Liver (tissue), 9 donors: ENCODE data around the gene RBM22. TPM values are rescaled to one million over a fixed set of nuclear protein-coding genes. Genes with fewer than 3 reads are reported as not detected.

Experiments used
- DNase-seq: peaks from one replicate; pipeline ENCODE4 v3.0.0-alpha.2; 2017; ENCODE audit warnings: low spot score
- H3K27ac ChIP-seq, 2 donors: one replicate each; pipeline ENCODE4 v1.7.0; 2013; ENCODE audit warnings: inconsistent platforms in 2 of 2, low read length in 2 of 2, control low read depth in 1 of 2, low read depth in 1 of 2, mild to moderate bottlenecking in 1 of 2
- H3K27me3 ChIP-seq, 4 donors: one replicate each; pipeline versions ENCODE4 v1.6.1 to v1.7.0; 2013; ENCODE audit warnings: low read length in 3 of 4, inconsistent platforms in 1 of 4, mild to moderate bottlenecking in 1 of 4, moderate library complexity in 1 of 4; ENCODE audit not compliant: control insufficient read depth in 4 of 4, insufficient read depth in 4 of 4
- H3K36me3 ChIP-seq, 4 donors: one replicate each; pipeline versions ENCODE4 v1.6.1 to v1.7.0; 2013; ENCODE audit warnings: low read length in 3 of 4, mild to moderate bottlenecking in 3 of 4, low read depth in 1 of 4, moderate library complexity in 1 of 4; ENCODE audit not compliant: control insufficient read depth in 4 of 4, insufficient read depth in 3 of 4
- H3K4me1 ChIP-seq, 4 donors: one replicate each; pipeline versions ENCODE4 v1.6.1 to v1.7.0; 2013; ENCODE audit warnings: low read length in 3 of 4, mild to moderate bottlenecking in 3 of 4, moderate library complexity in 1 of 4; ENCODE audit not compliant: control insufficient read depth in 4 of 4, insufficient read depth in 4 of 4
- H3K4me3 ChIP-seq, 3 donors: one replicate each; pipeline versions ENCODE4 v1.6.1 to v1.7.0; 2013; ENCODE audit warnings: low read length in 3 of 3, control low read depth in 1 of 3, low read depth in 1 of 3, mild to moderate bottlenecking in 1 of 3
- H3K9ac ChIP-seq, 2 donors: one replicate each; pipeline ENCODE4 v1.7.0; 2013; ENCODE audit warnings: low read length in 2 of 2, mild to moderate bottlenecking in 2 of 2, moderate library complexity in 2 of 2, control low read depth in 1 of 2, low read depth in 1 of 2
- H3K9me3 ChIP-seq, 4 donors: one replicate each; pipeline versions ENCODE4 v1.6.1 to v1.7.0; 2013; ENCODE audit warnings: low read length in 3 of 4; ENCODE audit not compliant: control insufficient read depth in 4 of 4
- EGR1 ChIP-seq, 2 donors: IDR thresholded peaks; 2 replicates each; pipeline ENCODE4 v1.6.1; 2016 to 2018; ENCODE audit warnings: antibody characterized with exemption in 2 of 2, low read depth in 2 of 2
- FOXA1 ChIP-seq: IDR thresholded peaks from 2 replicates; pipeline ENCODE4 v1.6.1; 2016; ENCODE audit warnings: antibody characterized with exemption
- FOXA2 ChIP-seq: IDR thresholded peaks from 2 replicates; pipeline ENCODE4 v1.6.1; 2016; ENCODE audit warnings: antibody characterized with exemption
- HNF4A ChIP-seq, 2 donors: conservative IDR thresholded peaks; 2 replicates each; pipeline ENCODE4 v1.6.1; 2016; ENCODE audit warnings: antibody characterized with exemption in 2 of 2, mild to moderate bottlenecking in 2 of 2
- HNF4G ChIP-seq: IDR thresholded peaks from 2 replicates; pipeline ENCODE4 v1.6.1; 2016; ENCODE audit warnings: antibody characterized with exemption
- NR2F2 ChIP-seq: IDR thresholded peaks from 2 replicates; pipeline ENCODE4 v1.6.1; 2016; ENCODE audit warnings: antibody characterized with exemption
- RAD21 ChIP-seq, 2 donors: IDR thresholded peaks; 2 replicates each; pipeline ENCODE4 v1.6.1; 2016; ENCODE audit warnings: antibody characterized with exemption in 2 of 2, mild to moderate bottlenecking in 2 of 2
- RXRA ChIP-seq, 2 donors: IDR thresholded peaks; 2 replicates each; pipeline ENCODE4 v1.6.1; 2017 to 2018; ENCODE audit warnings: antibody characterized with exemption in 2 of 2, mild to moderate bottlenecking in 1 of 2
- SP1 ChIP-seq: IDR thresholded peaks from 2 replicates; pipeline ENCODE4 v1.6.1; 2018; ENCODE audit warnings: antibody characterized with exemption, mild to moderate bottlenecking
- YY1 ChIP-seq: IDR thresholded peaks from 2 replicates; pipeline ENCODE4 v1.6.1; 2016; ENCODE audit warnings: antibody characterized with exemption, mild to moderate bottlenecking
- WGBS: extraction: QIAGEN DNeasy Blood & Tissue Kit; methylation state at CpG from one replicate; pipeline ENCODE4 v1.1.7; 2013; 5-methylcytosine and 5-hydroxymethylcytosine counted together
- polyA plus RNA-seq, 2 donors: library from polyadenylated mRNA; stranded (reverse) in 1 of 2; unstranded in 1 of 2; fragments of 200-250 nt in 1 of 2; fragments of >200 nt in 1 of 2; fragmentation: Nextera tagmentation in 1 of 2; extraction: Ambion mirVana in 1 of 2; gene quantifications; one replicate each; pipeline versions ENCODE4 v1.2.1 to v1.2.3, GENCODE V29; 2013 to 2015
- total RNA-seq, 2 donors: library from RNA; depleted of rRNA; stranded (reverse); fragments of >200 nt; gene quantifications; one replicate each; pipeline ENCODE4 v1.2.3, GENCODE V29; 2014
- TF ChIP-seq, protein P1 (sequence below): fragments of 150-350 bp; IDR thresholded peaks from 2 replicates; pipeline ENCODE4 v1.5.1; 2017; ENCODE audit warnings: improper control_type of control experiment, low read depth, low read length; ENCODE audit not compliant: missing input control
- TF ChIP-seq, protein P2 (sequence below): IDR thresholded peaks from 2 replicates; pipeline ENCODE4 v1.6.1; 2016; ENCODE audit warnings: antibody characterized with exemption
- TF ChIP-seq, protein P3 (sequence below): IDR thresholded peaks from 2 replicates; pipeline ENCODE4 v1.6.1; 2016; ENCODE audit warnings: antibody characterized with exemption, mild to moderate bottlenecking
- donor health status: healthy.
- donor health status: healthy.
- donor health status: healthy.
- donor health status: healthy.
- donor health status: healthy.

RBM22 gene
- total and polyA plus RNA-seq, 4 donors = 10.7 to 19.7 (median 12.3) TPM

DNA sequence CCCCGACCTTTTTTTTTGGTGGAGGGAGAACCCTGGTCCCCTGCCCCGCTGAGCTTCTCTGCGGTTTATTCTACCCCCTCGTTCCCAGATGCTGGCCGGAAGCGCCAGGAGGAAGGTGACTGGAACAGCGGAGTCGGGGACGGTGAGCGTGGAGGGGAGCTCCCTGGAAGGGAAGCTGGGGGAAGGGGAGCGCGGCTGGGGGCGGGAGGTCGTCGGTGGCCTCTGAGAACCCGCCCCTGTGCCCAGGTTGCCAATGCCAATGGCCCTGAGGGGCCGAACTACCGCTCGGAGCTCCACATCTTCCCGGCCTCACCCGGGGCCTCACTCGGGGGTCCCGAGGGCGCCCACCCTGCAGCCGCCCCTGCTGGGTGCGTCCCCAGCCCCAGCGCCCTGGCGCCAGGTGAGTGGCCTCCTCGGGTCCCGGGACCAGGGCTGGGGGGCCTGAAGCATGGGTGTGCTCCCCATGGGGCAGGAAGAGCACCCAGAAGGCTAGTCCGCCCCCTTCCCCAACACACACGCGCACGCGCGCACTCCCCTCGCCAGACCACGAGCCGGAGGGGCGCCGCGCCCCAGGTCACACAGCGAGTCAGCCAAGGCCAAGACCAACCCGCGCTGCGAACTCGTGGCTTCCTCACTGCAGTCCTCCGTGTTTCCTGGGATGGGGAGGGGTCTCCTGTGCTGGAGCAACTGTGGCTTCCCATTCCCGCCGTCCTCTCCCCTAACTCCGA lies 29.2 kb downstream of the RBM22 start:
- H3K4me1 ChIP-seq = peaks cover 4 to 11% (median 9%) of the 10 kb centered on the region in 4 donors
- H3K36me3 ChIP-seq = no peaks in the 10 kb centered on the region
- no peak overlapping the region for H3K9ac ChIP-seq
- no peak for DNase-seq
- peak overlapping the region in 2 of 3 donors; percentile 30 to 55 for H3K4me3 ChIP-seq
- no peak overlapping the region for H3K27ac ChIP-seq
- no peaks in the 10 kb centered on the region for H3K27me3 ChIP-seq
- H3K9me3 ChIP-seq = no peaks in the 10 kb centered on the region
- TF ChIP-seq NR2F2 = no peak
- TF ChIP-seq FOXA1 = no peak
- TF ChIP-seq, protein P1, sequence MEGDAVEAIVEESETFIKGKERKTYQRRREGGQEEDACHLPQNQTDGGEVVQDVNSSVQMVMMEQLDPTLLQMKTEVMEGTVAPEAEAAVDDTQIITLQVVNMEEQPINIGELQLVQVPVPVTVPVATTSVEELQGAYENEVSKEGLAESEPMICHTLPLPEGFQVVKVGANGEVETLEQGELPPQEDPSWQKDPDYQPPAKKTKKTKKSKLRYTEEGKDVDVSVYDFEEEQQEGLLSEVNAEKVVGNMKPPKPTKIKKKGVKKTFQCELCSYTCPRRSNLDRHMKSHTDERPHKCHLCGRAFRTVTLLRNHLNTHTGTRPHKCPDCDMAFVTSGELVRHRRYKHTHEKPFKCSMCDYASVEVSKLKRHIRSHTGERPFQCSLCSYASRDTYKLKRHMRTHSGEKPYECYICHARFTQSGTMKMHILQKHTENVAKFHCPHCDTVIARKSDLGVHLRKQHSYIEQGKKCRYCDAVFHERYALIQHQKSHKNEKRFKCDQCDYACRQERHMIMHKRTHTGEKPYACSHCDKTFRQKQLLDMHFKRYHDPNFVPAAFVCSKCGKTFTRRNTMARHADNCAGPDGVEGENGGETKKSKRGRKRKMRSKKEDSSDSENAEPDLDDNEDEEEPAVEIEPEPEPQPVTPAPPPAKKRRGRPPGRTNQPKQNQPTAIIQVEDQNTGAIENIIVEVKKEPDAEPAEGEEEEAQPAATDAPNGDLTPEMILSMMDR = no peak
- no peak for TF ChIP-seq YY1
- 8% methylated on average over 51 of the region's 51 CpGs for WGBS

DNA sequence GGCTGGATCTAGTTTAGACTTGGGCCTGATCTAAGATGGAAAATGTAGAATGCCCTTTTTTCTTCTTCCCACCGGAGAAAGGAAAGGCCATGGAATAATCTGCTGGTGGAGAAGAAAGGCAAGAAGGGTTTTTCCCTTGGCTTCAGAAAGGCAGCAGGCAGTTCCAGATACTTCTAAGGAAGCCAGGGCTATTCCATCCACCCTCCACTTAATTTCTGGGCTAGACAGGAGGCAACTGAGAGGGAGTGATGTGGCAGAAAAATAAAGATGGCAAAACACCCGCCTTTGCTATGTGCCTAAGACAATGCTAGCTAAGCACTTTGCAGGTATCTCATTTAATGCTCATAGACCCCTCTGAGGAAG lies 29.9 kb downstream of the RBM22 start:
- WGBS = 61% methylated on average over 2 of the region's 2 CpGs
- DNase-seq = no peak
- Histone ChIP-seq H3K36me3 (no peaks in the 10 kb centered on the region), H3K27me3 (no peaks in the 10 kb centered on the region), H3K9me3 (no peaks in the 10 kb centered on the region), H3K27ac (no peak overlapping the region), H3K4me1 (peaks cover 4 to 11% (median 9%) of the 10 kb centered on the region in 4 donors), H3K4me3 (no peak overlapping the region), H3K9ac (no peak overlapping the region)
- TF ChIP-seq FOXA1 (no peak), HNF4A (conservative IDR thresholded peaks at IDR 0.05) (no peak), EGR1 (IDR thresholded peaks at IDR 0.05; ENCODE audit: low read depth in 2 of 2) (no peak), RXRA (IDR thresholded peaks at IDR 0.05) (no peak), FOXA2 (no peak), YY1 (no peak), RAD21 (IDR thresholded peaks at IDR 0.05) (no peak), SP1 (no peak), NR2F2 (no peak), HNF4G (no peak)
- TF ChIP-seq, protein P2, sequence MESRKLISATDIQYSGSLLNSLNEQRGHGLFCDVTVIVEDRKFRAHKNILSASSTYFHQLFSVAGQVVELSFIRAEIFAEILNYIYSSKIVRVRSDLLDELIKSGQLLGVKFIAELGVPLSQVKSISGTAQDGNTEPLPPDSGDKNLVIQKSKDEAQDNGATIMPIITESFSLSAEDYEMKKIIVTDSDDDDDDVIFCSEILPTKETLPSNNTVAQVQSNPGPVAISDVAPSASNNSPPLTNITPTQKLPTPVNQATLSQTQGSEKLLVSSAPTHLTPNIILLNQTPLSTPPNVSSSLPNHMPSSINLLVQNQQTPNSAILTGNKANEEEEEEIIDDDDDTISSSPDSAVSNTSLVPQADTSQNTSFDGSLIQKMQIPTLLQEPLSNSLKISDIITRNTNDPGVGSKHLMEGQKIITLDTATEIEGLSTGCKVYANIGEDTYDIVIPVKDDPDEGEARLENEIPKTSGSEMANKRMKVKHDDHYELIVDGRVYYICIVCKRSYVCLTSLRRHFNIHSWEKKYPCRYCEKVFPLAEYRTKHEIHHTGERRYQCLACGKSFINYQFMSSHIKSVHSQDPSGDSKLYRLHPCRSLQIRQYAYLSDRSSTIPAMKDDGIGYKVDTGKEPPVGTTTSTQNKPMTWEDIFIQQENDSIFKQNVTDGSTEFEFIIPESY = no peak
- TF ChIP-seq, protein P3, sequence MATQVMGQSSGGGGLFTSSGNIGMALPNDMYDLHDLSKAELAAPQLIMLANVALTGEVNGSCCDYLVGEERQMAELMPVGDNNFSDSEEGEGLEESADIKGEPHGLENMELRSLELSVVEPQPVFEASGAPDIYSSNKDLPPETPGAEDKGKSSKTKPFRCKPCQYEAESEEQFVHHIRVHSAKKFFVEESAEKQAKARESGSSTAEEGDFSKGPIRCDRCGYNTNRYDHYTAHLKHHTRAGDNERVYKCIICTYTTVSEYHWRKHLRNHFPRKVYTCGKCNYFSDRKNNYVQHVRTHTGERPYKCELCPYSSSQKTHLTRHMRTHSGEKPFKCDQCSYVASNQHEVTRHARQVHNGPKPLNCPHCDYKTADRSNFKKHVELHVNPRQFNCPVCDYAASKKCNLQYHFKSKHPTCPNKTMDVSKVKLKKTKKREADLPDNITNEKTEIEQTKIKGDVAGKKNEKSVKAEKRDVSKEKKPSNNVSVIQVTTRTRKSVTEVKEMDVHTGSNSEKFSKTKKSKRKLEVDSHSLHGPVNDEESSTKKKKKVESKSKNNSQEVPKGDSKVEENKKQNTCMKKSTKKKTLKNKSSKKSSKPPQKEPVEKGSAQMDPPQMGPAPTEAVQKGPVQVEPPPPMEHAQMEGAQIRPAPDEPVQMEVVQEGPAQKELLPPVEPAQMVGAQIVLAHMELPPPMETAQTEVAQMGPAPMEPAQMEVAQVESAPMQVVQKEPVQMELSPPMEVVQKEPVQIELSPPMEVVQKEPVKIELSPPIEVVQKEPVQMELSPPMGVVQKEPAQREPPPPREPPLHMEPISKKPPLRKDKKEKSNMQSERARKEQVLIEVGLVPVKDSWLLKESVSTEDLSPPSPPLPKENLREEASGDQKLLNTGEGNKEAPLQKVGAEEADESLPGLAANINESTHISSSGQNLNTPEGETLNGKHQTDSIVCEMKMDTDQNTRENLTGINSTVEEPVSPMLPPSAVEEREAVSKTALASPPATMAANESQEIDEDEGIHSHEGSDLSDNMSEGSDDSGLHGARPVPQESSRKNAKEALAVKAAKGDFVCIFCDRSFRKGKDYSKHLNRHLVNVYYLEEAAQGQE = no peak
